Endothelial cell of umbilical vein (primary cell): ENCODE results near the gene RFNG. TPM values are rescaled to one million over a fixed set of nuclear protein-coding genes. Genes with fewer than 3 reads are reported as not detected.
A peak's percentile ranks its signal among the peaks of the same experiment; 100 is the strongest.

ENCODE experiments used
- BruUV-seq: library from RNA; stranded (reverse); fragments of 400-500 nt; replicated peaks from 2 replicates; lab custom pipeline; 2021; lab: Mats Ljungman, UMichigan
- CTCF ChIA-PET: fragments of 300-600, 350-600 bp; sonication (Branson Sonifier 250); formaldehyde crosslinking; loops from one replicate; lab custom pipeline; 2021; ENCODE audit warnings: antibody characterized with exemption, inconsistent platforms; lab: Charles Lee
- POLR2A ChIA-PET: fragments of 300-600, 350-600 bp; sonication (Branson Sonifier 250); formaldehyde crosslinking; loops from one replicate; lab custom pipeline; 2021; ENCODE audit warnings: antibody characterized with exemption, inconsistent platforms; lab: Charles Lee
- DNase-seq: peaks from one replicate; pipeline ENCODE4 v3.0.0-alpha.2; 2011; ENCODE audit warnings: low read depth, low spot score
- FAIRE-seq: peaks from 2 replicates; lab custom pipeline; 2011; peaks lifted over from hg19 to GRCh38; lab: Jason Lieb, UNC
- H2AFZ ChIP-seq: 2 replicates; pipeline ENCODE4 v1.6.0; 2012; ENCODE audit warnings: low read depth, low read length, control low read depth, inconsistent platforms
- H3K27ac ChIP-seq: 2 replicates; pipeline ENCODE4 v1.5.1; 2011; ENCODE audit warnings: low read depth, mild to moderate bottlenecking, control low read depth, low read length, moderate library complexity; ENCODE audit not compliant: insufficient read depth
- H3K27me3 ChIP-seq, 2 experiments: 2 replicates each; pipeline versions ENCODE4 v1.6.0 to v1.6.1; 2011; ENCODE audit warnings: low read length in 2 of 2, mixed read lengths in 1 of 2; ENCODE audit not compliant: control insufficient read depth in 2 of 2, insufficient read depth in 2 of 2
- H3K36me3 ChIP-seq, 2 experiments: 2 replicates in 1 of 2; 3 replicates in 1 of 2; pipeline ENCODE4 v1.5.1; 2011; ENCODE audit warnings: low read length in 2 of 2, mild to moderate bottlenecking in 1 of 2, moderate library complexity in 1 of 2; ENCODE audit not compliant: control insufficient read depth in 2 of 2, insufficient read depth in 2 of 2; ENCODE audit errors: extremely low read depth in 1 of 2
- H3K4me1 ChIP-seq: 3 replicates; pipeline ENCODE4 v1.5.1; 2011; ENCODE audit warnings: mild to moderate bottlenecking, low read length; ENCODE audit not compliant: control insufficient read depth, insufficient read depth; ENCODE audit errors: extremely low read depth
- H3K4me2 ChIP-seq: 2 replicates; pipeline ENCODE4 v1.6.1; 2011; ENCODE audit warnings: low read length, control low read depth, mixed read lengths; ENCODE audit not compliant: insufficient read depth
- H3K4me3 ChIP-seq, 3 experiments: fragments of 200-600 bp in 1 of 3; sonication (generic), shearing (Covaris generic) in 1 of 3; replicated peaks in 1 of 3; 2 replicates each; pipeline ENCODE4 v1.5.1; 2011 to 2016; ENCODE audit warnings: control low read depth in 3 of 3, low read length in 3 of 3, mild to moderate bottlenecking in 2 of 3, inconsistent platforms in 1 of 3, low read depth in 1 of 3, moderate library complexity in 1 of 3; ENCODE audit not compliant: insufficient read depth in 1 of 3
- H3K79me2 ChIP-seq: 2 replicates; pipeline ENCODE4 v1.6.0; 2012; ENCODE audit warnings: low read length, inconsistent platforms; ENCODE audit not compliant: control insufficient read depth, insufficient read depth
- H3K9ac ChIP-seq: replicated peaks from 2 replicates; pipeline ENCODE3; 2011; ENCODE audit warnings: low read length, control low read depth; ENCODE audit not compliant: insufficient read depth; ENCODE audit errors: extremely low read depth
- H3K9me1 ChIP-seq: replicated peaks from 3 replicates; pipeline ENCODE4 v1.6.0; 2011; ENCODE audit warnings: mild to moderate bottlenecking, low read length; ENCODE audit not compliant: control insufficient read depth, insufficient read depth; ENCODE audit errors: extremely low read depth
- H3K9me3 ChIP-seq: replicated peaks from 2 replicates; pipeline ENCODE4 v1.5.1; 2012; ENCODE audit warnings: low read length, inconsistent platforms; ENCODE audit not compliant: control insufficient read depth, insufficient read depth
- H4K20me1 ChIP-seq: replicated peaks from 2 replicates; pipeline ENCODE3; 2011; ENCODE audit warnings: mild to moderate bottlenecking, low read length; ENCODE audit not compliant: control insufficient read depth, insufficient read depth; ENCODE audit errors: extremely low read depth
- EZH2 ChIP-seq: IDR thresholded peaks from 2 replicates; pipeline ENCODE4 v1.6.1; 2012; ENCODE audit warnings: borderline replicate concordance, low read depth, mild to moderate bottlenecking, moderate library complexity, low read length, inconsistent platforms; ENCODE audit not compliant: severe bottlenecking
- FOS ChIP-seq: IDR thresholded peaks from 2 replicates; pipeline ENCODE4 v1.6.1; 2011; ENCODE audit warnings: mild to moderate bottlenecking, low read length, moderate library complexity, borderline replicate concordance; ENCODE audit not compliant: insufficient read depth
- GATA2 ChIP-seq: IDR thresholded peaks from 2 replicates; pipeline ENCODE4 v1.7.0; 2011; ENCODE audit warnings: low read depth, mild to moderate bottlenecking, moderate library complexity, mixed read lengths, low read length; ENCODE audit not compliant: insufficient read length, insufficient read depth
- JUN ChIP-seq: IDR thresholded peaks from 2 replicates; pipeline ENCODE4 v1.6.1; 2011; ENCODE audit warnings: borderline replicate concordance, low read depth; ENCODE audit not compliant: insufficient read length, insufficient read depth
- MYC ChIP-seq: IDR thresholded peaks from one replicate; pipeline ENCODE4 v1.6.1; 2011; ENCODE audit warnings: mild to moderate bottlenecking, low read depth, low read length
- POLR2A ChIP-seq: IDR thresholded peaks from 2 replicates; pipeline ENCODE4 v1.6.1; 2012; ENCODE audit warnings: low read depth, mild to moderate bottlenecking, control low read depth, low read length
- POLR2AphosphoS5 ChIP-seq: IDR thresholded peaks from 2 replicates; pipeline ENCODE4 v1.6.1; 2012; ENCODE audit warnings: low read depth, mild to moderate bottlenecking, control low read depth, low read length, moderate library complexity; ENCODE audit not compliant: insufficient read depth
- dilution Hi-C: fragments of 300-500 bp; cut with MboI; formaldehyde crosslinking; loops from one replicate; pipeline ENCODE4 v1.15.0; 2019; ENCODE audit warnings: low sequenced_read_pairs; ENCODE audit not compliant: extremely low pct_ligation_motif_present
- intact Hi-C: fragments of 100-400 bp; cut with micrococcal nuclease; formaldehyde crosslinking; loops from one replicate; pipeline ENCODE4 v1.10.0; 2022
- polyA plus RNA-seq, 4 experiments: library from polyadenylated mRNA; depleted of rRNA in 3 of 4; stranded (reverse) in 3 of 4; unstranded in 1 of 4; fragments of >200 nt; gene quantifications; 2 replicates each; pipeline versions ENCODE4 v1.2.1 to v1.2.3, GENCODE V29; 2011 to 2012; ENCODE audit warnings: missing spikeins in 1 of 4
- total RNA-seq: library from RNA; stranded (reverse); gene quantifications from 2 replicates; pipeline ENCODE4 v1.2.3, GENCODE V29; 2021
- TF ChIP-seq, protein P1 (sequence below): IDR thresholded peaks from 2 replicates; pipeline ENCODE4 v1.6.1; 2011; ENCODE audit not compliant: insufficient read depth, insufficient read length
- TF ChIP-seq, protein P2 (sequence below), 2 donors: IDR thresholded peaks; 1 replicate in 1 of 2; 2 replicates in 1 of 2; pipeline ENCODE4 v1.5.1; 2011; ENCODE audit warnings: low read length in 2 of 2, mild to moderate bottlenecking in 2 of 2, moderate library complexity in 2 of 2, control low read depth in 1 of 2, inconsistent platforms in 1 of 2, low read depth in 1 of 2; ENCODE audit not compliant: insufficient read depth in 1 of 2; ENCODE audit errors: extremely low read depth in 1 of 2

Gene RFNG
- total and polyA plus RNA-seq, 2 donors (not counting 3 experiments of a cell fraction or from before 2014, with no cell fraction given): 33.7 to 40.0 TPM

DNA sequence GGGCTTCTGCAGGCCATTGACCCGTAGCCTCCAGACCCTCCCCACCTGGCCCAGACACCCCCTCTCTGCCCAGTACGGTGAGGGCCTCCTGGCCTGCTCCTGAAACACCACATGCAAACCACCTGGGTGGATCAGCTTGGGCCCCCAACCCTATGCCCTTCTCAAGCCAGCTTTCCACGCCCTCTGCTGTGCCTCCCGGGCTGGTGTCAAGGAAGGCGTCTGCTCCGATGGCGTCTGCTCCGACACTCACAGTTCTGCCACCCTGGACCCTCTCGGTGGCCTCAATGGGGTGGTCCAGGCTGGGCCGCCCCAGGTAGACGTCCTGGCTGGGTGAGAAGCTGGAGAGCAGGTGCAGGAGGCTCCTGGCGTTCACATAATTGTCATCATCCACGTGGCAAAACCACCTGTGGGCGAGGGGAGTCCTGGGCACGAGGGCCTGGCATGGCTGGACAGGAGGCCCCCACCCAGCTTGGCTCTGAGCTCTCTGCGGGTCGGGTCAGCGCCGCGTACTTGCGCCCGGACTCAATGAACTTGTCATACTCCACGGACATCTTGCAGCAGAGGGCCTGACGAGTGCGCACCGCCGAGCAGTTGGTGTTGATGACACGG is 1.4 kb downstream of the RFNG start:
- CTCF ChIA-PET: interaction anchor here (0.8 to 3.8 kb wide), 3 partner anchors 12 to 56 kb away, joined by 3 to 18 read pairs (median 5); partner anchors contain the start of gene DCXR
- BruUV-seq: no TSS peak

DNA sequence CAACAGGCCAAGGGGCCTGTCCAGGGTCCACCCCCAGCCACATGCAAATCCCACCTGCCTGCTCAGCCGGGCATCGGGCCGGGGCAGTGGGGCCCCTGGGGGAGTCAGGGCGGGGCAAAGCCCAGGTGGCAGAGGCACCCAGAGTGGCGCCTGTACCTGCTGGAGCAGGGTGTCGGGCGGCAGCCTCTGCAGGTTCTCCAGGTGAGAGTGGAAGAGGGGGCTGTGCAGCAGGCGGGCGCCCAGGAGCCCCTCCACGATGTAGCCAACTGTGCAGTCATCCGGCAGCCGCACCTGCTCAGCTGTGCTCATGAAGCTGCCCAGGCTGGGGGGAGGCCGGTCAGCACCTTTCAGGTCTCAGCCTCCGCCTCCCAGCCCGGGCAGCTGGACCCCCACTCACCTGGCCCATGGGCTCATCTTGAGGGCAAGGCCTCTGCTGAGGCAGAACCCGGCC is 2.1 kb downstream of the RFNG start:
- dilution Hi-C loops (no loop called here), intact Hi-C loops (no loop called here)
- ChIA-PET CTCF (interaction anchor here (1.0 to 3.8 kb wide), 2 partner anchors 12 to 19 kb away, joined by 4 to 18 read pairs; partner anchors contain the start of genes DCXR and RAC3), POLR2A (no interaction called here)
- Histone ChIP-seq H3K27ac (no peak overlapping the region), H3K4me1 (peaks cover 11% of the 10 kb centered on the region), H3K9me1 (no peaks in the 10 kb centered on the region), H3K4me2 (no peak overlapping the region), H3K79me2 (peaks cover 11% of the 10 kb centered on the region), H3K27me3 (no peaks in the 10 kb centered on the region), H3K4me3 (no peak overlapping the region), H2AFZ (no peak overlapping the region), H3K9me3 (no peaks in the 10 kb centered on the region), H3K36me3 (peaks cover 0 to 16% of the 10 kb centered on the region in 2 experiments), H4K20me1 (no peaks in the 10 kb centered on the region), H3K9ac (no peak overlapping the region)
- FAIRE-seq (no peak), DNase-seq (no peak)
- no peak for TF ChIP-seq JUN
- TF ChIP-seq FOS: no peak
- no peak for TF ChIP-seq POLR2AphosphoS5
- TF ChIP-seq, protein P1, sequence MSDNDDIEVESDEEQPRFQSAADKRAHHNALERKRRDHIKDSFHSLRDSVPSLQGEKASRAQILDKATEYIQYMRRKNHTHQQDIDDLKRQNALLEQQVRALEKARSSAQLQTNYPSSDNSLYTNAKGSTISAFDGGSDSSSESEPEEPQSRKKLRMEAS: no peak
- TF ChIP-seq GATA2: no peak
- no peak for TF ChIP-seq MYC
- TF ChIP-seq, protein P2, sequence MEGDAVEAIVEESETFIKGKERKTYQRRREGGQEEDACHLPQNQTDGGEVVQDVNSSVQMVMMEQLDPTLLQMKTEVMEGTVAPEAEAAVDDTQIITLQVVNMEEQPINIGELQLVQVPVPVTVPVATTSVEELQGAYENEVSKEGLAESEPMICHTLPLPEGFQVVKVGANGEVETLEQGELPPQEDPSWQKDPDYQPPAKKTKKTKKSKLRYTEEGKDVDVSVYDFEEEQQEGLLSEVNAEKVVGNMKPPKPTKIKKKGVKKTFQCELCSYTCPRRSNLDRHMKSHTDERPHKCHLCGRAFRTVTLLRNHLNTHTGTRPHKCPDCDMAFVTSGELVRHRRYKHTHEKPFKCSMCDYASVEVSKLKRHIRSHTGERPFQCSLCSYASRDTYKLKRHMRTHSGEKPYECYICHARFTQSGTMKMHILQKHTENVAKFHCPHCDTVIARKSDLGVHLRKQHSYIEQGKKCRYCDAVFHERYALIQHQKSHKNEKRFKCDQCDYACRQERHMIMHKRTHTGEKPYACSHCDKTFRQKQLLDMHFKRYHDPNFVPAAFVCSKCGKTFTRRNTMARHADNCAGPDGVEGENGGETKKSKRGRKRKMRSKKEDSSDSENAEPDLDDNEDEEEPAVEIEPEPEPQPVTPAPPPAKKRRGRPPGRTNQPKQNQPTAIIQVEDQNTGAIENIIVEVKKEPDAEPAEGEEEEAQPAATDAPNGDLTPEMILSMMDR (IDR thresholded peaks at IDR 0.05; ENCODE audit: extremely low read depth in 1 of 2, insufficient read depth in 1 of 2, low read depth in 1 of 2, low read length in 2 of 2): no peak
- no peak for TF ChIP-seq POLR2A
- no peak for TF ChIP-seq EZH2
- BruUV-seq: no TSS peak

More for the DNA sequence above, 1.4 kb downstream of the RFNG start:
- Histone ChIP-seq H3K79me2 (peaks cover 11% of the 10 kb centered on the region), H3K27ac (no peak overlapping the region), H3K4me1 (peaks cover 11% of the 10 kb centered on the region), H3K9me3 (no peaks in the 10 kb centered on the region), H3K4me3 (peak overlapping the region in 1 of 3 experiments; percentile 76), H4K20me1 (no peaks in the 10 kb centered on the region), H3K9ac (no peak overlapping the region), H3K9me1 (no peaks in the 10 kb centered on the region), H3K36me3 (peaks cover 7 to 19% of the 10 kb centered on the region in 2 experiments), H2AFZ (no peak overlapping the region), H3K27me3 (no peaks in the 10 kb centered on the region), H3K4me2 (no peak overlapping the region)
- dilution Hi-C loops: no loop called here
- intact Hi-C loops: no loop called here
- FAIRE-seq (no peak), DNase-seq (no peak)
- POLR2A ChIA-PET: no interaction called here
- TF ChIP-seq MYC (no peak), POLR2A (no peak)
- TF ChIP-seq, protein P1: no peak
